ENCODE measurements around the gene MBD3. TPM values are rescaled to one million over a fixed set of nuclear protein-coding genes. Genes with fewer than 3 reads are reported as not detected.
"Not testable (repeated sequence)": the region's sequence is repeated elsewhere in the genome, so short reads cannot be mapped to it uniquely, and the experiment has no call there.

The MBD3 gene
- total RNA-seq, 1 donor from 2014 or later = 133 TPM

DNA sequence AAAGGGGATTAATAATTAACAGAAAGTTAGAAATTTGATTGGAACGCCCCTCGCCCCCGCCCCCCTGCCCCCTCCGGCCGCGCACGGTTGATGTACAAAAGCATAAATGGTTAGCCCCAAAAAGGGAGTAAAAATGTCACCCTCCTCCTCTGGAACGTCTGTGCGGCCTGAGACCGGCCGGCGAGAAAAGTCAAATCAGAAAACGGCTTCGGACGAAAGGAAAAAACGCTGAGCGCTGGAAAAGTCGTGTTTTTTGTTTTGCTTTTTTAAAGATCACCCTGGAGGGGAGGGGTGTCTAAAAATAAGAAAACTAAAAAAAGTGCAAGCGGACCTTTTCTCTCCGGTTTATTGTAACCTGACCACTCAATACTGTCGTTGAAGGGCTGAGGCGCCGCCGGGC is 37.7 kb downstream of the MBD3 start:
- H3K27me3 Mint-ChIP-seq = no peaks in the 10 kb centered on the region
- no peaks in the 10 kb centered on the region for H3K4me1 Mint-ChIP-seq (ENCODE audit: low read depth)
- TF ChIP-seq, protein P1, sequence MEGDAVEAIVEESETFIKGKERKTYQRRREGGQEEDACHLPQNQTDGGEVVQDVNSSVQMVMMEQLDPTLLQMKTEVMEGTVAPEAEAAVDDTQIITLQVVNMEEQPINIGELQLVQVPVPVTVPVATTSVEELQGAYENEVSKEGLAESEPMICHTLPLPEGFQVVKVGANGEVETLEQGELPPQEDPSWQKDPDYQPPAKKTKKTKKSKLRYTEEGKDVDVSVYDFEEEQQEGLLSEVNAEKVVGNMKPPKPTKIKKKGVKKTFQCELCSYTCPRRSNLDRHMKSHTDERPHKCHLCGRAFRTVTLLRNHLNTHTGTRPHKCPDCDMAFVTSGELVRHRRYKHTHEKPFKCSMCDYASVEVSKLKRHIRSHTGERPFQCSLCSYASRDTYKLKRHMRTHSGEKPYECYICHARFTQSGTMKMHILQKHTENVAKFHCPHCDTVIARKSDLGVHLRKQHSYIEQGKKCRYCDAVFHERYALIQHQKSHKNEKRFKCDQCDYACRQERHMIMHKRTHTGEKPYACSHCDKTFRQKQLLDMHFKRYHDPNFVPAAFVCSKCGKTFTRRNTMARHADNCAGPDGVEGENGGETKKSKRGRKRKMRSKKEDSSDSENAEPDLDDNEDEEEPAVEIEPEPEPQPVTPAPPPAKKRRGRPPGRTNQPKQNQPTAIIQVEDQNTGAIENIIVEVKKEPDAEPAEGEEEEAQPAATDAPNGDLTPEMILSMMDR (IDR thresholded peaks at IDR 0.05; ENCODE audit: unreplicated experiment) = no peak
- no peak overlapping the region for H3K4me3 Mint-ChIP-seq (ENCODE audit: low read depth)
- H3K27ac Mint-ChIP-seq = no peak overlapping the region
- DNase-seq (ENCODE audit: low spot score, unreplicated experiment) = no peak
- no peaks in the 10 kb centered on the region for H3K9me3 Mint-ChIP-seq (ENCODE audit: low read depth)
- H3K36me3 Mint-ChIP-seq (ENCODE audit: insufficient read depth) = peaks cover 15% of the 10 kb centered on the region

DNA sequence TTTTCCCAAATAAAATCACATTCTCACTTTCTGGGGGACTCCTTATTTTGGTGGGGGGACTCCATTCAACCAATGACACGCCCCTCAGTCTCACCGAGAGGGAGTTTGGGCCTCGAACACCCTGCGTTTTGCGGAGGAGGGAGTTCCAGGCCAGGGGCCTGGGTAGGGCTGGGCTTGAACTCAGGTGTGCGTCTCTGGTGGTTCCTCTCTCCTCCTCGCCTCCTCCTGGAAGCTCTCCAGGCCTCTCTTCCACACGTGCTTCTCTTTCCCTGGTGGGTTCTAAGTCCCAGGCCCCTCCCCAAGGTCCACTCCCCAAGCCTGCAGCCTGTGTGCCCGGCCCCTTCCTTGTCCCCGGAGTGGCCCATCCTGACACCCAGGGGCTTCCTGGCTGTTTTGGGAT is 39.2 kb downstream of the MBD3 start:
- Mint-ChIP-seq H3K36me3 (ENCODE audit: insufficient read depth) (peaks cover 15% of the 10 kb centered on the region), H3K4me1 (ENCODE audit: low read depth) (no peaks in the 10 kb centered on the region), H3K4me3 (ENCODE audit: low read depth) (no peak overlapping the region), H3K9me3 (ENCODE audit: low read depth) (no peaks in the 10 kb centered on the region), H3K27ac (no peak overlapping the region), H3K27me3 (no peaks in the 10 kb centered on the region)
- no peak for DNase-seq (ENCODE audit: low spot score, unreplicated experiment)
- TF ChIP-seq, protein P1 (IDR thresholded peaks at IDR 0.05; ENCODE audit: unreplicated experiment) = no peak

DNA sequence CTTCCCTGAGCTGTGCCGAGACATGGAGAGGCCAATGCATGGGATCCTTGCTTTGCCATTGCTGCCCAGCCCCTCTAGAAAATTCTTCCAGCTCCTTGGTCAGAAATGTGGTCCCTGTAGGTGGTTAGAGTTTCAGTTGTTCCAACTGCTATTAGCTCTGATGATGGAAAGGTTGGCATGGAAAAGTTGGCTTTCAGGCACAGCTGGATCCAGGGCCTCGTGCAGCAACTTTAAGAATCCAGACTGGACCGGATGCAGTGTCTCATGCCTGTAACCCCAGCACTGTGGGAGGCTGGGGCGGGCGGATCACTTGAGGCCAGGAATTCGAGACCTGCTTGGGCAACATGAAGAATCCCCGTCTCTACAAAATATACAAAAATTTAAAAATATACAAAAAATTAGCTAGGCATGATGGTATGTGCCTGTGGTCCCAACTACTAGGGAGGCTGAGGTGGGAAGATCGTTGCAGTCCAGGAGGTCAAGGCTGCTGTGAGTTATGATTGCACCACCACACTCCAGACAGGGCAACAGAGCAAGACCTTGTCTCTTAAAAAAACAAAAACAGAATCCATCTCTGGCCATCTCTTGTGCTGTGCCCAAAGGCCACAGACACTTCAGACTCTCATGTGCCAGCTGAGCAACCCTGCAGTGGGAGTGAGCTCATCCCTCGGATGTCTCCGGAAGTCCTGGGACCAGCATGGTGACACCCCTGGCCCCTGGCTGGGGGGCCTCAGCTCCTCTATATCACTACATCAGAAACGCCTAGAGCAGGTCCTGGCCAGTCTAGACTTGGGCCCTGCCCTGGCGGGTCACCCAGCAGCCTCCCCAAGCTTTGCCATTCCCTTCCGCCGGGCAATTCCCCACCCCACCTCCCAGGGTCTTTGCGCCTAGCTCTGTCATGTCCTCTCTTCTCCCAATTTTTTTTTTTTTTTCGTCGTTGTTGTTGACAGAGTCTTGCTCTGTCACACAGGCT is 41.3 kb downstream of the MBD3 start:
- TF ChIP-seq, protein P1 (IDR thresholded peaks at IDR 0.05; ENCODE audit: unreplicated experiment) = no peak
- H3K4me1 Mint-ChIP-seq (ENCODE audit: low read depth) = no peaks in the 10 kb centered on the region
- no peaks in the 10 kb centered on the region for H3K27me3 Mint-ChIP-seq
- no peaks in the 10 kb centered on the region for H3K9me3 Mint-ChIP-seq (ENCODE audit: low read depth)
- H3K36me3 Mint-ChIP-seq (ENCODE audit: insufficient read depth) = peaks cover 5% of the 10 kb centered on the region
- no peak for DNase-seq (ENCODE audit: low spot score, unreplicated experiment)
- H3K4me3 Mint-ChIP-seq (ENCODE audit: low read depth) = no peak overlapping the region
- H3K27ac Mint-ChIP-seq = peak overlapping the region; percentile 9

DNA sequence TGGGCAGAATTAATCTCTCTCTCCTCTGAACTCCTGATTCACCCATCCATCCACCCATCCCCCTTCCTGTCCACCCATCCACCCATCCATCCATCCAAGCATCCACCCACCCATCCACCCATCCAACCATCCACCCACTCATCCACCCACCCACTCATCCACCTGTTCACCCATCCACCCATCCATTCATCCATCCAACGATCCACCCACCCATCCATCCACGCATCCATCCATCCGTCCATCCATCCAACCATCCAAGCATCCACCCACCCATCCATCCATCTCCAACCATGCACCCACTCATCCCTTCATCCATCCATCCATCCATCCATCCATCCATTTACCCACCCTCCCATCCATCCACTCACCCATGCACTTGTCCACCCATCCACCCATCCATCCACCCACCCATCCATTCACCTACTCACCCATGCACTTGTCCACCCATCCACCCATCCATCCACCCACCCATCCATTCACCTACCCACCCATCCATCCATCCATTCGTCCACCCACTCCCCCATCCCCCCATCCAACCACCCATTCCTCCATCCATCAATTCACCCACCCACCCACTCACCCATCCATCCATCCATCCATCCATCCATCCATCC is 43.2 kb downstream of the MBD3 start:
- Mint-ChIP-seq H3K4me1 (ENCODE audit: low read depth) (no peaks in the 10 kb centered on the region), H3K36me3 (ENCODE audit: insufficient read depth) (peaks cover 3% of the 10 kb centered on the region), H3K27ac (no peak overlapping the region), H3K4me3 (ENCODE audit: low read depth) (no peak overlapping the region), H3K27me3 (peaks cover 9% of the 10 kb centered on the region), H3K9me3 (ENCODE audit: low read depth) (no peaks in the 10 kb centered on the region)
- no peak for DNase-seq (ENCODE audit: low spot score, unreplicated experiment)
- TF ChIP-seq, protein P1 (IDR thresholded peaks at IDR 0.05; ENCODE audit: unreplicated experiment) = no peak

DNA sequence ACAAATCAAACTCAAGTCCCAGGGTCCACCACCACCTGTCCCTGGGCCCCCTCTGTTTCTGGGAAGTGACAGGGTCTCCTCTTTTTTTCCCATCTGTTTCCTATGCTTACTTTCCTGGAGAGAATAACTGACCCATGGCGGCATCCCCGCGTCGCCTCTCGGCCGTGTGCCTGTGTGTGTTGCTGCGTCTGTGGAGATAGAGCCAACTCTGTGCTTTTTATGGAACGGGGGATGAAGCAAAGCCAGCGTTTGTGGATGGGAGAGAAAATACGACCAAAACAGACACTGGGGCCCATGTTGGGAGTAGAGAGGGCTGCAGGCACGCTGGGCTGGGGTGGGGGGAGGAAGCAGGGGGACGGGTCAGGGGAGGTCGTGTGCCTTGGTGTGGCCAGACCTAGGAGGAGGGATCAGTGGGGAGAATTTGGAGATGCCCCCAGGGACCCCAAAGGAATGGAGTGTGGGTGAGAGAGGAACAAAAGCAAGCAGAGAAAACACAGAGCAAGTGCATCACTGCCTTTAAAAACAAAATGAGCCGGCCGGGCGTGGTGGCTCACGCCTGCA is 52.2 kb downstream of the MBD3 start:
- Mint-ChIP-seq H3K4me3 (ENCODE audit: low read depth) (no peak overlapping the region), H3K27ac (no peak overlapping the region), H3K27me3 (peaks cover 26% of the 10 kb centered on the region), H3K36me3 (ENCODE audit: insufficient read depth) (no peaks in the 10 kb centered on the region), H3K9me3 (ENCODE audit: low read depth) (no peaks in the 10 kb centered on the region), H3K4me1 (ENCODE audit: low read depth) (no peaks in the 10 kb centered on the region)
- TF ChIP-seq, protein P1 (IDR thresholded peaks at IDR 0.05; ENCODE audit: unreplicated experiment) = no peak
- no peak for DNase-seq (ENCODE audit: low spot score, unreplicated experiment)

DNA sequence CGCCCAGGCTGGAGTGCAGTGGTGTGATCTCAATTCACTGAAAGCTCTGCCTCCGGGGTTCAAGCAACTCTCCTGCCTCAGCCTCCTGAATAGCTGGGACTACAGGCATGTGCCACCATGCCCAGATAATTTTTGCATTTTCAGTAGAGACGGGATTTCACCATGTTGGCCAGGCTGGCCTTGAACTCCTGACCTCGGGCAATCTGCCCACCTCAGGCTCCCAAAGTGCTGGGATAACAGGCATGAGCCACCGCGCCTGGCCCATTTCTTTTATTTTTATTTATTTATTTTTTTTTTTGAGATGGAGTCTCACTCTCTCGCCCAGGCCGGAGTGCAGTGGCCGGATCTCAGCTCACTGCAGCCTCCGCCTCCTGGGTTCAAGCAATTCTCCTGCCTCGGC is 52.9 kb downstream of the MBD3 start:
- not testable (repeated sequence) for H3K4me3 Mint-ChIP-seq (ENCODE audit: low read depth); H3K36me3 Mint-ChIP-seq (ENCODE audit: insufficient read depth); H3K9me3 Mint-ChIP-seq (ENCODE audit: low read depth); H3K27ac Mint-ChIP-seq; DNase-seq (ENCODE audit: low spot score, unreplicated experiment); H3K4me1 Mint-ChIP-seq (ENCODE audit: low read depth)
- H3K27me3 Mint-ChIP-seq = peaks cover 26% of the 10 kb centered on the region
